GM12878 (cell line): Measurements from ENCODE around the gene XDH. TPM values are rescaled to one million over a fixed set of nuclear protein-coding genes. Genes with fewer than 3 reads are reported as not detected.

Experiments used
- ATAC-seq: fragments of 200-7000 bp; cut with Tn5 transposase; 3 replicates; pipeline ENCODE4 v1.9.1; 2020; ENCODE audit warnings: mild to moderate bottlenecking, moderate library complexity
- BruUV-seq: library from RNA; stranded (reverse); fragments of 400-500 nt; replicated peaks from 2 replicates; lab custom pipeline; 2021; lab: Mats Ljungman, UMichigan
- CTCF ChIA-PET: fragments of 300-600 bp; sonication (Branson Sonifier 250); formaldehyde crosslinking; extraction: SDS; loops from one replicate; lab custom pipeline; 2021; ENCODE audit warnings: inconsistent platforms; lab: Yijun Ruan, JAX
- POLR2A ChIA-PET: fragments of 350-600 bp; formaldehyde crosslinking; extraction: SDS; loops from one replicate; lab custom pipeline; 2021; ENCODE audit warnings: inconsistent platforms; lab: Charles Lee
- RAD21 ChIA-PET: fragments of 300-600 bp; sonication (Branson Sonifier 250); formaldehyde crosslinking; loops from one replicate; lab custom pipeline; 2023; ENCODE audit warnings: antibody characterized with exemption; ENCODE audit not compliant: unreplicated experiment; lab: Charles Lee
- SMC1A ChIA-PET: fragments of 300-600 bp; sonication (Branson Sonifier 250); formaldehyde crosslinking; loops from one replicate; lab custom pipeline; 2023; ENCODE audit not compliant: unreplicated experiment, uncharacterized antibody; lab: Charles Lee
- DNase-seq: peaks from one replicate; pipeline ENCODE4 v3.0.0-alpha.2; 2011; ENCODE audit warnings: low read depth, low spot score
- FAIRE-seq: peaks from 3 replicates; lab custom pipeline; 2011; peaks lifted over from hg19 to GRCh38; lab: Jason Lieb, UNC
- H2AFZ ChIP-seq: 2 replicates; pipeline ENCODE4 v1.6.0; 2011; ENCODE audit warnings: low read depth, low read length, control low read depth; ENCODE audit not compliant: control insufficient read depth
- H3K27ac ChIP-seq: 2 replicates; pipeline ENCODE4 v1.5.1; 2011; ENCODE audit warnings: control low read depth; ENCODE audit not compliant: control insufficient read depth, insufficient read depth
- H3K27me3 ChIP-seq, 2 experiments: replicated peaks in 1 of 2; 2 replicates each; pipeline versions ENCODE4 v1.6.0 to v1.6.1; 2011; ENCODE audit warnings: low read length in 1 of 2; ENCODE audit not compliant: control insufficient read depth in 2 of 2, insufficient read depth in 2 of 2
- H3K36me3 ChIP-seq, 2 experiments: 2 replicates each; pipeline ENCODE4 v1.5.1; 2011; ENCODE audit warnings: low read length in 1 of 2; ENCODE audit not compliant: control insufficient read depth in 2 of 2, insufficient read depth in 2 of 2
- H3K4me1 ChIP-seq: 2 replicates; pipeline ENCODE4 v1.6.1; 2011; ENCODE audit warnings: mild to moderate bottlenecking, low read length, moderate library complexity, mixed read lengths; ENCODE audit not compliant: control insufficient read depth, insufficient read depth
- H3K4me2 ChIP-seq: 2 replicates; pipeline ENCODE4 v1.6.0; 2011; ENCODE audit warnings: control low read depth; ENCODE audit not compliant: control insufficient read depth, insufficient read depth
- H3K4me3 ChIP-seq: fragments of 200-600 bp; sonication (generic); 2 replicates; pipeline ENCODE4 v1.5.1; 2016
- H3K79me2 ChIP-seq: 2 replicates; pipeline ENCODE4 v1.6.0; 2011; ENCODE audit warnings: low read length; ENCODE audit not compliant: control insufficient read depth, insufficient read depth
- H3K9ac ChIP-seq: 2 replicates; pipeline ENCODE4 v1.8.0; 2011; ENCODE audit warnings: low read length, control low read depth, mixed read lengths; ENCODE audit not compliant: control insufficient read depth, insufficient read depth
- H3K9me3 ChIP-seq: replicated peaks from 3 replicates; pipeline ENCODE4 v1.5.1; 2011; ENCODE audit warnings: mild to moderate bottlenecking, low read length; ENCODE audit not compliant: control insufficient read depth, insufficient read depth
- H4K20me1 ChIP-seq: 2 replicates; pipeline ENCODE4 v1.6.0; 2011; ENCODE audit not compliant: control insufficient read depth, insufficient read depth
- BACH1 ChIP-seq: fragments of 450-650 bp; IDR thresholded peaks from 2 replicates; pipeline ENCODE4 v1.6.1; 2017; ENCODE audit warnings: mild to moderate bottlenecking, borderline replicate concordance
- BMI1 ChIP-seq: fragments of 450-650 bp; IDR thresholded peaks from 2 replicates; pipeline ENCODE4 v1.6.1; 2016; ENCODE audit warnings: mild to moderate bottlenecking, moderate library complexity, borderline replicate concordance
- CREB1 ChIP-seq: IDR thresholded peaks from 2 replicates; pipeline ENCODE4 v1.6.1; 2012; ENCODE audit warnings: low read depth, mild to moderate bottlenecking, inconsistent platforms
- FOS ChIP-seq: IDR thresholded peaks from 3 replicates; pipeline ENCODE4 v1.6.1; 2011; ENCODE audit warnings: borderline replicate concordance; ENCODE audit not compliant: insufficient read length; ENCODE audit errors: extremely low read depth
- HSF1 ChIP-seq: fragments of 150-350 bp; IDR thresholded peaks from 2 replicates; pipeline ENCODE4 v1.6.1; 2014; ENCODE audit warnings: mild to moderate bottlenecking, low read depth, low read length
- NR2C1 ChIP-seq: fragments of 450-650 bp; IDR thresholded peaks from 2 replicates; pipeline ENCODE4 v1.6.1; 2017; ENCODE audit warnings: antibody characterized with exemption, mild to moderate bottlenecking, moderate library complexity
- SMAD5 ChIP-seq: IDR thresholded peaks from 2 replicates; pipeline ENCODE4 v1.6.1; 2016; ENCODE audit warnings: antibody characterized with exemption, low read depth
- SMARCA5 ChIP-seq: fragments of 450-650 bp; IDR thresholded peaks from 2 replicates; pipeline ENCODE4 v1.6.1; 2017; ENCODE audit warnings: mild to moderate bottlenecking
- STAT3 ChIP-seq: IDR thresholded peaks from 2 replicates; pipeline ENCODE4 v1.6.1; 2011; ENCODE audit warnings: low read depth, low read length, improper control_type of control experiment
- SUPT20H ChIP-seq: IDR thresholded peaks from 2 replicates; pipeline ENCODE4 v1.6.1; 2011; ENCODE audit warnings: low read depth, mild to moderate bottlenecking, low read length, moderate library complexity, borderline replicate concordance; ENCODE audit not compliant: control insufficient read depth
- TBL1XR1 ChIP-seq: IDR thresholded peaks from 2 replicates; pipeline ENCODE4 v1.6.1; 2012; ENCODE audit warnings: low read depth, low read length, improper control_type of control experiment
- TCF3 ChIP-seq: IDR thresholded peaks from 2 replicates; pipeline ENCODE4 v1.6.1; 2012; ENCODE audit warnings: low read depth, mild to moderate bottlenecking, low read length, borderline replicate concordance; ENCODE audit not compliant: insufficient read depth
- ZZZ3 ChIP-seq: IDR thresholded peaks from 2 replicates; pipeline ENCODE4 v1.6.1; 2011; ENCODE audit warnings: low read depth; ENCODE audit not compliant: control insufficient read depth, insufficient read length
- WGBS: methylation state at CpG from one replicate; pipeline ENCODE4 v1.1.6; 2016; ENCODE audit warnings: low lambda C conversion rate; ENCODE audit not compliant: insufficient replicate concordance, insufficient coverage; ENCODE audit errors: missing lambda C conversion rate; 5-methylcytosine and 5-hydroxymethylcytosine counted together
- in situ Hi-C: fragments of 300-500 bp; cut with MboI; formaldehyde crosslinking; loops from 9 replicates; pipeline ENCODE4 v1.14.3; 2018; ENCODE audit warnings: mixed read lengths
- intact Hi-C: fragments of 100-400 bp; cut with micrococcal nuclease; formaldehyde crosslinking; loops from one replicate; pipeline ENCODE4 v1.14.2; 2022; ENCODE audit not compliant: unreplicated experiment
- polyA plus RNA-seq, 11 experiments: library from polyadenylated mRNA; depleted of rRNA in 4 of 11; unstranded in 6 of 11; stranded (reverse) in 5 of 11; fragments of >200 nt; fragmentation: Nextera tagmentation in 4 of 11; fragmentation: Illumina TruSeq in 1 of 11; extraction: Ambion mirVana in 4 of 11; extraction: Trizol in 1 of 11; gene quantifications; 1 replicate in 1 of 11; 2 replicates in 10 of 11; pipeline versions ENCODE4 v1.2.1 to v1.2.3, GENCODE V29; 2011 to 2016; ENCODE audit warnings: inconsistent platforms in 2 of 11, missing spikeins in 2 of 11, low read depth in 1 of 11
- total RNA-seq, 4 experiments: library from RNA; depleted of rRNA in 3 of 4; stranded (reverse); fragments of >200 nt in 3 of 4; fragmentation: Illumina TruSeq in 1 of 4; extraction: Trizol in 1 of 4; gene quantifications; 2 replicates each; pipeline versions ENCODE4 v1.2.1 to v1.2.3, GENCODE V29; 2013 to 2021
- TF ChIP-seq, protein P1 (sequence below): IDR thresholded peaks from 2 replicates; pipeline ENCODE4 v1.6.1; 2012; ENCODE audit warnings: low read length, inconsistent platforms
- TF ChIP-seq, protein P2 (sequence below): fragments of 450-650 bp; IDR thresholded peaks from 2 replicates; pipeline ENCODE4 v1.6.1; 2017; ENCODE audit warnings: low read depth, mild to moderate bottlenecking, moderate library complexity

Gene XDH
- total and polyA plus RNA-seq, 10 of the 15 experiments (the other 5 are each of a cell fraction or from before 2014, with no cell fraction given) = 0.01 TPM; not detected in 9

DNA sequence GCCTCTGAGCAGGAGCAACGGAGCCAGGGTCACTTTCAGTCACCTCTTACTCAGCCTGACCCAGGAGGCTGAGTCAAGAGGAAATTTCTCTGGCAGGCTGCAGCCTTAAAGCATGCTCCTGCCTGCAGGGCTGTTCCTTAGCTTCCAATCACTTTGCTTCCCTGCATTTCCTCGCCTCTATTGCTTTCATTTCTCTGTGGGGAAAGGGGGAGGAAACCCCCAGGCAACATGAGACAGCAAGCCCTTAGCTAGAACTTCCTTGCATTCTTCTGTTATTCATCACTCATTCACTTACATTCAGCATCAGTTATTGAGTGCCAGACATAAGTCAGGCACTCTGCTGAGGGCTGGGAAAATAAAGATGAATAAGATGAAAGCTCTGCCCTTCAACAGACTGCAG, 13.0 kb downstream of the XDH start:
- CTCF ChIA-PET = interaction anchor here (1.1 to 1.5 kb wide), 2 partner anchors 12 to 121 kb away, joined by 3 to 4 read pairs; no protein-coding TSS in a partner anchor
- POLR2A ChIA-PET = no interaction called here
- Histone ChIP-seq H3K4me3 (no peak overlapping the region), H3K27ac (no peak overlapping the region), H3K9me3 (no peaks in the 10 kb centered on the region), H4K20me1 (no peaks in the 10 kb centered on the region), H3K4me1 (no peaks in the 10 kb centered on the region), H3K4me2 (no peak overlapping the region), H3K79me2 (no peaks in the 10 kb centered on the region), H3K27me3 (no peaks in the 10 kb centered on the region; a peak in 1 of 4 replicates), H3K36me3 (no peaks in the 10 kb centered on the region), H2AFZ (no peak overlapping the region), H3K9ac (no peak overlapping the region)
- ATAC-seq (no peak), DNase-seq (no peak), FAIRE-seq (no peak)
- RAD21 ChIA-PET = no interaction called here
- in situ Hi-C loops = no loop called here
- intact Hi-C loops = no loop called here
- no TSS peak for BruUV-seq
- 4% methylated on average over 2 of the region's 2 CpGs for WGBS
- SMC1A ChIA-PET = no interaction called here
- TF ChIP-seq, protein P1, sequence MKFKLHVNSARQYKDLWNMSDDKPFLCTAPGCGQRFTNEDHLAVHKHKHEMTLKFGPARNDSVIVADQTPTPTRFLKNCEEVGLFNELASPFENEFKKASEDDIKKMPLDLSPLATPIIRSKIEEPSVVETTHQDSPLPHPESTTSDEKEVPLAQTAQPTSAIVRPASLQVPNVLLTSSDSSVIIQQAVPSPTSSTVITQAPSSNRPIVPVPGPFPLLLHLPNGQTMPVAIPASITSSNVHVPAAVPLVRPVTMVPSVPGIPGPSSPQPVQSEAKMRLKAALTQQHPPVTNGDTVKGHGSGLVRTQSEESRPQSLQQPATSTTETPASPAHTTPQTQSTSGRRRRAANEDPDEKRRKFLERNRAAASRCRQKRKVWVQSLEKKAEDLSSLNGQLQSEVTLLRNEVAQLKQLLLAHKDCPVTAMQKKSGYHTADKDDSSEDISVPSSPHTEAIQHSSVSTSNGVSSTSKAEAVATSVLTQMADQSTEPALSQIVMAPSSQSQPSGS = no peak
- no peak for TF ChIP-seq TBL1XR1

DNA sequence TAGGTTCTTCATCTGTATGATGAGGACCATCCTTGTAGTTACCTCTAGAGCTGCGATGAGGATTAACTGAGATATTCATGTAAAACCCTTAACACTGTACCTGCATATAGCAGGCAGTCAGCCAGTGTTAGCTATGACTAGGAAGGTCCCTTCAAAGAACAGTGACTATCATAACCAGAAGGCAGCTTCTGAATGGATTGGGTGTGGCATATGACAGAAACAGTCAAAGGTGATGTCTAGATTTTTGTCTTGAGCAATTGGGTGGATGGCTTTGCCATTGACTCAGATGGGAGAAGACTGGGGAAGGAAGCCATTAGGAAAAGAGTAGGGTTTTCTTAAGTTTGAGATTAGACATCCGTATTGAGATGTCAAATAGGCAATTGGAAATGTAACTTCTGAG, 15.7 kb downstream of the XDH start:
- intact Hi-C loops = no loop called here
- no peaks in the 10 kb centered on the region for H3K36me3 ChIP-seq
- H3K4me3 ChIP-seq = no peak overlapping the region
- H2AFZ ChIP-seq = no peak overlapping the region
- no peak overlapping the region for H3K27ac ChIP-seq
- CTCF ChIA-PET = no interaction called here
- ATAC-seq (no peak), FAIRE-seq (no peak), DNase-seq (no peak)
- H4K20me1 ChIP-seq = no peaks in the 10 kb centered on the region
- POLR2A ChIA-PET = no interaction called here
- in situ Hi-C loops = no loop called here
- H3K4me1 ChIP-seq = no peaks in the 10 kb centered on the region
- RAD21 ChIA-PET = no interaction called here
- no peaks in the 10 kb centered on the region for H3K79me2 ChIP-seq
- 0% methylated on average over 2 of the region's 2 CpGs for WGBS
- SMC1A ChIA-PET = no interaction called here
- no peak overlapping the region for H3K9ac ChIP-seq
- H3K4me2 ChIP-seq = no peak overlapping the region
- H3K27me3 ChIP-seq = no peaks in the 10 kb centered on the region
- no peaks in the 10 kb centered on the region for H3K9me3 ChIP-seq
- no TSS peak for BruUV-seq
- TF ChIP-seq BACH1 (no peak), NR2C1 (no peak), TCF3 (no peak), STAT3 (no peak), FOS (no peak), SMARCA5 (no peak), BMI1 (no peak), SMAD5 (no peak), ZZZ3 (no peak), CREB1 (no peak), SUPT20H (no peak), HSF1 (no peak)
- TF ChIP-seq, protein P2, sequence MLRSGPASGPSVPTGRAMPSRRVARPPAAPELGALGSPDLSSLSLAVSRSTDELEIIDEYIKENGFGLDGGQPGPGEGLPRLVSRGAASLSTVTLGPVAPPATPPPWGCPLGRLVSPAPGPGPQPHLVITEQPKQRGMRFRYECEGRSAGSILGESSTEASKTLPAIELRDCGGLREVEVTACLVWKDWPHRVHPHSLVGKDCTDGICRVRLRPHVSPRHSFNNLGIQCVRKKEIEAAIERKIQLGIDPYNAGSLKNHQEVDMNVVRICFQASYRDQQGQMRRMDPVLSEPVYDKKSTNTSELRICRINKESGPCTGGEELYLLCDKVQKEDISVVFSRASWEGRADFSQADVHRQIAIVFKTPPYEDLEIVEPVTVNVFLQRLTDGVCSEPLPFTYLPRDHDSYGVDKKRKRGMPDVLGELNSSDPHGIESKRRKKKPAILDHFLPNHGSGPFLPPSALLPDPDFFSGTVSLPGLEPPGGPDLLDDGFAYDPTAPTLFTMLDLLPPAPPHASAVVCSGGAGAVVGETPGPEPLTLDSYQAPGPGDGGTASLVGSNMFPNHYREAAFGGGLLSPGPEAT = no peak
